H1 (cell line): ENCODE measurements around the gene MYO1G. TPM values are rescaled to one million over a fixed set of nuclear protein-coding genes. Genes with fewer than 3 reads are reported as not detected.
A peak's percentile ranks its signal among the peaks of the same experiment; 100 is the strongest.

Experiments used
- CTCF ChIA-PET: fragments of 300-600 bp; sonication (Branson Sonifier 250); formaldehyde crosslinking; loops from one replicate; lab custom pipeline; 2021; ENCODE audit not compliant: partially characterized antibody; lab: Charles Lee
- POLR2A ChIA-PET: fragments of 300-600 bp; sonication (Branson Sonifier 250); formaldehyde crosslinking; loops from one replicate; lab custom pipeline; 2021; ENCODE audit warnings: inconsistent platforms; ENCODE audit not compliant: partially characterized antibody; lab: Charles Lee
- DNase-seq, 2 experiments: peaks; one replicate each; pipeline versions ENCODE4 v3.0.0 to v3.0.0-alpha.2; 2010 to 2022; ENCODE audit warnings: low spot score in 2 of 2, low read depth in 1 of 2, mixed read lengths in 1 of 2
- FAIRE-seq: peaks from 2 replicates; lab custom pipeline; 2011; peaks lifted over from hg19 to GRCh38; lab: Jason Lieb, UNC
- H2AFZ ChIP-seq: 2 replicates; pipeline ENCODE4 v1.8.1; 2012; ENCODE audit warnings: low read length, inconsistent platforms
- H2AK5ac ChIP-seq: 2 replicates; pipeline ENCODE4 v1.6.1; 2013; ENCODE audit warnings: low read depth, low read length
- H2BK120ac ChIP-seq: replicated peaks from 2 replicates; pipeline ENCODE3; 2013; ENCODE audit warnings: low read depth, low read length, inconsistent platforms
- H2BK12ac ChIP-seq: 2 replicates; pipeline ENCODE4 v1.6.1; 2013; ENCODE audit warnings: low read depth, low read length
- H2BK15ac ChIP-seq: 2 replicates; pipeline ENCODE4 v1.6.1; 2013; ENCODE audit warnings: low read length
- H2BK20ac ChIP-seq: 2 replicates; pipeline ENCODE4 v1.6.1; 2013; ENCODE audit warnings: low read length
- H2BK5ac ChIP-seq: 2 replicates; pipeline ENCODE4 v1.6.1; 2013; ENCODE audit warnings: low read depth, low read length
- H3K14ac ChIP-seq: 2 replicates; pipeline ENCODE4 v1.6.1; 2013; ENCODE audit warnings: inconsistent platforms; ENCODE audit not compliant: insufficient read length
- H3K18ac ChIP-seq: 2 replicates; pipeline ENCODE4 v1.6.1; 2013; ENCODE audit warnings: low read length; ENCODE audit errors: extremely low read depth
- H3K23ac ChIP-seq: 2 replicates; pipeline ENCODE4 v1.6.1; 2013; ENCODE audit warnings: inconsistent platforms; ENCODE audit not compliant: insufficient read length
- H3K23me2 ChIP-seq: 2 replicates; pipeline ENCODE4 v1.6.1; 2013; ENCODE audit warnings: low read depth, low read length
- H3K27ac ChIP-seq: 2 replicates; pipeline ENCODE4 v1.6.1; 2011; ENCODE audit warnings: low read depth, low read length, inconsistent platforms
- H3K27me3 ChIP-seq, 4 experiments: replicated peaks in 1 of 4; 1 replicate in 1 of 4; 2 replicates in 3 of 4; pipeline versions ENCODE4 v1.6.1 to v1.8.1; 2011 to 2013; ENCODE audit warnings: low read length in 3 of 4, mild to moderate bottlenecking in 3 of 4, inconsistent platforms in 2 of 4, mixed read lengths in 2 of 4, moderate library complexity in 1 of 4; ENCODE audit not compliant: control insufficient read depth in 3 of 4, insufficient read depth in 3 of 4; ENCODE audit errors: extremely low read depth in 1 of 4
- H3K36me3 ChIP-seq, 4 experiments: 2 replicates each; pipeline versions ENCODE4 v1.6.1 to v1.8.1; 2011 to 2013; ENCODE audit warnings: mild to moderate bottlenecking in 4 of 4, low read length in 3 of 4, moderate library complexity in 2 of 4, control low read depth in 1 of 4, inconsistent platforms in 1 of 4; ENCODE audit not compliant: insufficient read depth in 4 of 4, control insufficient read depth in 2 of 4
- H3K4ac ChIP-seq: replicated peaks from 2 replicates; pipeline ENCODE3; 2013; ENCODE audit warnings: low read length, low read depth, mixed read lengths, inconsistent platforms; ENCODE audit not compliant: insufficient read length
- H3K4me1 ChIP-seq, 4 experiments: replicated peaks in 1 of 4; 1 replicate in 1 of 4; 2 replicates in 3 of 4; pipeline versions ENCODE4 v1.6.1 to v1.8.1; 2011 to 2013; ENCODE audit warnings: low read length in 3 of 4, inconsistent platforms in 2 of 4, mixed read lengths in 1 of 4; ENCODE audit not compliant: insufficient read depth in 4 of 4, control insufficient read depth in 3 of 4
- H3K4me2 ChIP-seq, 2 experiments: 2 replicates each; pipeline versions ENCODE4 v1.6.1 to v1.8.1; 2011 to 2013; ENCODE audit warnings: low read depth in 2 of 2, low read length in 2 of 2, control low read depth in 1 of 2, inconsistent platforms in 1 of 2, mild to moderate bottlenecking in 1 of 2; ENCODE audit not compliant: insufficient read depth in 1 of 2
- H3K4me3 ChIP-seq, 4 experiments: fragments of 200-600, 300-600 bp in 1 of 4; sonication (generic), shearing (Covaris generic), sonication (Bioruptor Twin) in 1 of 4; 2 replicates each; pipeline versions ENCODE4 v1.5.1 to v1.8.1; 2011 to 2016; ENCODE audit warnings: low read length in 4 of 4, low read depth in 3 of 4, control low read depth in 2 of 4, inconsistent platforms in 2 of 4, mild to moderate bottlenecking in 2 of 4, mixed read lengths in 1 of 4, moderate library complexity in 1 of 4; ENCODE audit not compliant: insufficient read depth in 2 of 4; ENCODE audit errors: extremely low read depth in 1 of 4
- H3K56ac ChIP-seq: replicated peaks from 2 replicates; pipeline ENCODE3; 2013; ENCODE audit warnings: low read depth, mild to moderate bottlenecking, mixed read lengths, low read length, inconsistent platforms; ENCODE audit not compliant: insufficient read length
- H3K79me1 ChIP-seq: 2 replicates; pipeline ENCODE4 v1.6.1; 2013; ENCODE audit warnings: low read depth, low read length, control low read depth
- H3K79me2 ChIP-seq, 2 experiments: 2 replicates each; pipeline versions ENCODE4 v1.6.1 to v1.8.1; 2012 to 2013; ENCODE audit warnings: low read length in 2 of 2, mild to moderate bottlenecking in 2 of 2, inconsistent platforms in 1 of 2; ENCODE audit not compliant: insufficient read depth in 2 of 2, control insufficient read depth in 1 of 2
- H3K9ac ChIP-seq, 4 experiments: replicated peaks in 1 of 4; 1 replicate in 1 of 4; 2 replicates in 3 of 4; pipeline versions ENCODE4 v1.6.1 to v1.8.1; 2011 to 2013; ENCODE audit warnings: low read depth in 3 of 4, low read length in 3 of 4, control low read depth in 2 of 4, mild to moderate bottlenecking in 2 of 4, moderate library complexity in 2 of 4, inconsistent platforms in 1 of 4; ENCODE audit errors: extremely low read depth in 1 of 4
- H3K9me3 ChIP-seq, 2 experiments: 2 replicates each; pipeline versions ENCODE4 v1.6.1 to v1.8.1; 2012 to 2013; ENCODE audit warnings: mild to moderate bottlenecking in 2 of 2, moderate library complexity in 2 of 2, control low read depth in 1 of 2, inconsistent platforms in 1 of 2, low read depth in 1 of 2, low read length in 1 of 2, mixed read lengths in 1 of 2; ENCODE audit not compliant: insufficient read depth in 2 of 2
- H4K20me1 ChIP-seq, 2 experiments: replicated peaks in 1 of 2; 2 replicates each; pipeline versions ENCODE3 to v1.8.1; 2011 to 2013; ENCODE audit warnings: inconsistent platforms in 2 of 2, low read length in 2 of 2, mild to moderate bottlenecking in 1 of 2; ENCODE audit not compliant: insufficient read depth in 2 of 2, control insufficient read depth in 1 of 2
- H4K5ac ChIP-seq: 2 replicates; pipeline ENCODE4 v1.6.1; 2013; ENCODE audit warnings: low read length, low read depth, mixed read lengths, inconsistent platforms; ENCODE audit not compliant: insufficient read length
- H4K8ac ChIP-seq: 2 replicates; pipeline ENCODE4 v1.8.0; 2013; ENCODE audit warnings: mild to moderate bottlenecking, moderate library complexity, low read length, inconsistent platforms; ENCODE audit not compliant: insufficient read depth; ENCODE audit errors: extremely low read depth
- H4K91ac ChIP-seq: replicated peaks from 2 replicates; pipeline ENCODE3; 2013; ENCODE audit warnings: low read length, mixed read lengths, inconsistent platforms; ENCODE audit not compliant: insufficient read length
- ASH2L ChIP-seq: fragments of 200-600, 300-600 bp; sonication (generic); IDR thresholded peaks from one replicate; pipeline ENCODE4 v1.7.1; 2017; ENCODE audit warnings: low read length
- CTCF ChIP-seq, 3 experiments: IDR thresholded peaks; 1 replicate in 2 of 3; 2 replicates in 1 of 3; pipeline versions ENCODE4 v1.5.1 to v1.6.1; 2011; ENCODE audit warnings: low read length in 3 of 3, mild to moderate bottlenecking in 3 of 3, inconsistent platforms in 2 of 3, low read depth in 1 of 3, moderate library complexity in 1 of 3; ENCODE audit not compliant: insufficient read depth in 1 of 3; ENCODE audit errors: control extremely low read depth in 1 of 3
- GTF2F1 ChIP-seq: IDR thresholded peaks from 2 replicates; pipeline ENCODE4 v1.6.1; 2012; ENCODE audit warnings: low read depth, low read length, improper control_type of control experiment, borderline replicate concordance
- JUND ChIP-seq: IDR thresholded peaks from 2 replicates; pipeline ENCODE4 v1.6.1; 2011; ENCODE audit warnings: mild to moderate bottlenecking, improper control_type of control experiment, low read length
- KDM5A ChIP-seq: fragments of 200-600 bp; IDR thresholded peaks from 2 replicates; pipeline ENCODE4 v1.7.1; 2012; ENCODE audit warnings: mild to moderate bottlenecking, low read length, inconsistent platforms, mixed read lengths
- RFX5 ChIP-seq: IDR thresholded peaks from 2 replicates; pipeline ENCODE4 v1.6.1; 2011; ENCODE audit warnings: low read depth, low read length, improper control_type of control experiment, borderline replicate concordance
- SAP30 ChIP-seq: fragments of 300-600 bp; sonication (generic); IDR thresholded peaks from 2 replicates; pipeline ENCODE4 v1.7.1; 2012; ENCODE audit warnings: low read length, moderate library complexity, mild to moderate bottlenecking, inconsistent platforms; ENCODE audit not compliant: insufficient read depth, insufficient replicate concordance
- TAF7 ChIP-seq: optimal IDR thresholded peaks from 2 replicates; pipeline ENCODE3; 2011; ENCODE audit warnings: low read depth, mild to moderate bottlenecking, inconsistent platforms, low read length, moderate library complexity, borderline replicate concordance
- TEAD4 ChIP-seq: IDR thresholded peaks from 2 replicates; pipeline ENCODE4 v1.6.1; 2012; ENCODE audit warnings: low read depth, low read length, inconsistent platforms, mixed read lengths
- YY1 ChIP-seq: IDR thresholded peaks from 2 replicates; pipeline ENCODE4 v1.6.1; 2011; ENCODE audit warnings: low read depth, mild to moderate bottlenecking, low read length
- ZNF274 ChIP-seq: IDR thresholded peaks from 2 replicates; pipeline ENCODE4 v1.7.0; 2012; ENCODE audit warnings: low read length, borderline replicate concordance; ENCODE audit errors: extremely low read depth
- WGBS, 2 experiments: shearing (Covaris generic) in 1 of 2; methylation state at CpG; one replicate each; pipeline versions ENCODE4 v1.1.6 to v1.1.7; 2013 to 2015; ENCODE audit warnings: low lambda C conversion rate in 2 of 2, mixed read lengths in 2 of 2, inconsistent platforms in 1 of 2, low coverage in 1 of 2, missing lambda C conversion rate in 1 of 2; ENCODE audit not compliant: insufficient replicate concordance in 2 of 2, insufficient coverage in 1 of 2, insufficient read length in 1 of 2; ENCODE audit errors: extremely low coverage in 1 of 2, missing lambda C conversion rate in 1 of 2; 5-methylcytosine and 5-hydroxymethylcytosine counted together
- polyA plus RNA-seq, 7 experiments: library from polyadenylated mRNA; depleted of rRNA in 3 of 7; stranded (reverse) in 5 of 7; unstranded in 2 of 7; fragments of >200 nt in 5 of 7; fragments of 200-250 nt in 2 of 7; gene quantifications; 1 replicate in 5 of 7; 2 replicates in 1 of 7; 4 replicates in 1 of 7; pipeline versions ENCODE4 v1.2.1 to v1.2.3, GENCODE V29; 2011 to 2013; ENCODE audit warnings: missing spikeins in 2 of 7, mixed read lengths in 2 of 7
- total RNA-seq: library from RNA; stranded (reverse); fragmentation: NEBNext Ultra II Directional; extraction: Animal tissue kit (Norgen Biotek cat#: 25700); gene quantifications from 2 replicates; pipeline ENCODE4 v1.2.1, GENCODE V29; 2021

MYO1G gene
- total and polyA plus RNA-seq, 2 of the 8 experiments (the other 6 are each of a cell fraction or from before 2014, with no cell fraction given): 0.08 to 0.19 TPM

- Histone ChIP-seq H4K8ac (no peak overlapping the region), H2AK5ac (no peak overlapping the region), H3K23ac (no peak overlapping the region), H3K56ac (no peak overlapping the region), H4K91ac (peak overlapping the region; percentile 7), H3K9me3 (peaks cover 0 to 1% of the 10 kb centered on the region in 2 experiments; a peak in 1 of 4 replicates), H3K4ac (no peak overlapping the region), H2BK15ac (no peak overlapping the region), H3K36me3 (peaks cover 17 to 36% (median 30%) of the 10 kb centered on the region in 4 experiments), H3K9ac (no peak overlapping the region), H4K5ac (no peak overlapping the region), H3K79me1 (no peaks in the 10 kb centered on the region), H3K27me3 (no peaks in the 10 kb centered on the region), H3K14ac (no peak overlapping the region), H3K4me2 (peak overlapping the region; percentile 37 to 88; a peak in 3 of 4 replicates), H2AFZ (no peak overlapping the region), H2BK120ac (no peak overlapping the region), H2BK5ac (no peak overlapping the region), H4K20me1 (peaks cover 8 to 17% of the 10 kb centered on the region in 2 experiments), H2BK12ac (no peak overlapping the region), H3K4me1 (peaks cover 0 to 7% (median 5%) of the 10 kb centered on the region in 4 experiments; a peak in 3 of 7 replicates), H3K27ac (no peak overlapping the region), H3K79me2 (peaks cover 18 to 26% of the 10 kb centered on the region in 2 experiments), H3K18ac (no peak overlapping the region), H3K4me3 (peak overlapping the region in 1 of 4 experiments; percentile 89; a peak in 2 of 8 replicates), H3K23me2 (peaks cover 9% of the 10 kb centered on the region; the same call in 1 of the 2 replicates), H2BK20ac (no peak overlapping the region)
- no peak for FAIRE-seq
- ChIA-PET CTCF (interaction anchor here (0.6 to 0.9 kb wide), 3 partner anchors 10 to 336 kb away, joined by 3 to 5 read pairs (median 3); no protein-coding TSS in a partner anchor), POLR2A (interaction anchor here (0.7 to 13.3 kb wide), 3 partner anchors 13 to 427 kb away, joined by 3 to 327 read pairs (median 193); partner anchors contain the start of gene CCM2)
- WGBS, 2 experiments: 86% methylated on average over 7 of the region's 7 CpGs; no CpG with 5 or more reads in 1 of the 2 experiments
- no peak for DNase-seq
- TF ChIP-seq TAF7 (no peak), CTCF (IDR thresholded peaks at IDR 0.05; ENCODE audit: control extremely low read depth in 1 of 3, insufficient read depth in 1 of 3, low read depth in 1 of 3, low read length in 3 of 3) (no peak), JUND (no peak), KDM5A (no peak), SAP30 (no peak), GTF2F1 (no peak), ZNF274 (no peak), RFX5 (no peak), YY1 (no peak), TEAD4 (no peak), ASH2L (no peak)
These were observed 8.6 kb upstream of the MYO1G start for GRCh38 chr7:44987457-44987856.
